ENCODE results near the gene VAC14.

The VAC14 gene

DNA sequence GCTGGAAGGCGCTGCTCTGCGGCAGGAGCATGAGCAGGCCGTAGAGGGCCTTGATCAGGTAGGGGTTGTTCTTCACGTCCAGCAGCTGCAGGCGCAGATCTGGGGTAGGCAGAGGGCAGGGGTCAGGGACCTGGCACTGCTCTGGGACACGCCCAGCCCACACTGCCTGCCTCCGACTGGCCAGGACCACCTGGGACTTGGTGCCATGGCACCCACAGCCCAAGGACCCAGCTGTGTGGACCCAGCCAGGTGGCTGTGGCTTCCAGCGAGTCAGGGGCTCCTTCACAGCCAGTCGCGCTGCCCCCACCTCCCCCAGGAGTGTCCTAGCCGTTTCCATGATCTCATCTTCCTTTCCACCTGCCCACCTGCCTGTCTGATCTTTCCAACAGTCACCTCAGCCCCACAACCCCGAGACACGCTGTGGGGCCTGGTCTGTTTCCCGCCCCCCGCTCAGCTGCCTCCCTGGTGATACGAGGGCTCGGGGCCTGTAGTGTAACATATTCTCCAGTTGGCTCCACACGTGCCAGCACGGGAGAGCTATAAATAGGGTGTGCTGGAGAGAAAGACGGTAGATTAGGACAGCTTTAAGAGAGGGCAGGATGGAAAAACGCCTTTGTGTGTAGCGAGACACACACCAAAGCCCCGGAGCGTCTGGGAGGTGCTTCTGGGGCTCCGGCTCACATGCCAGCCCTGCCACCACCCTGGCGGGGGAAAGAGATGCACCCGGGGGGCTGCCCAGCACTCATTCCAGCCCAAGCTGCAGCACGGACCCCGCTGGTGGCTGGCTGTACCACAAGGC, 107.9 kb downstream of the VAC14 start:
- Histone ChIP-seq H3K4me3 (replicated peaks; ENCODE audit: insufficient read depth, low read length) (no peak overlapping the region), H3K27ac (replicated peaks) (no peak overlapping the region), H3K27me3 (ENCODE audit: insufficient read depth, poor library complexity, severe bottlenecking) (no peaks in the 10 kb centered on the region)
- no peak for DNase-seq (ENCODE audit: low read depth in 1 of 2, low spot score in 1 of 2)
- TF ChIP-seq, protein P1, sequence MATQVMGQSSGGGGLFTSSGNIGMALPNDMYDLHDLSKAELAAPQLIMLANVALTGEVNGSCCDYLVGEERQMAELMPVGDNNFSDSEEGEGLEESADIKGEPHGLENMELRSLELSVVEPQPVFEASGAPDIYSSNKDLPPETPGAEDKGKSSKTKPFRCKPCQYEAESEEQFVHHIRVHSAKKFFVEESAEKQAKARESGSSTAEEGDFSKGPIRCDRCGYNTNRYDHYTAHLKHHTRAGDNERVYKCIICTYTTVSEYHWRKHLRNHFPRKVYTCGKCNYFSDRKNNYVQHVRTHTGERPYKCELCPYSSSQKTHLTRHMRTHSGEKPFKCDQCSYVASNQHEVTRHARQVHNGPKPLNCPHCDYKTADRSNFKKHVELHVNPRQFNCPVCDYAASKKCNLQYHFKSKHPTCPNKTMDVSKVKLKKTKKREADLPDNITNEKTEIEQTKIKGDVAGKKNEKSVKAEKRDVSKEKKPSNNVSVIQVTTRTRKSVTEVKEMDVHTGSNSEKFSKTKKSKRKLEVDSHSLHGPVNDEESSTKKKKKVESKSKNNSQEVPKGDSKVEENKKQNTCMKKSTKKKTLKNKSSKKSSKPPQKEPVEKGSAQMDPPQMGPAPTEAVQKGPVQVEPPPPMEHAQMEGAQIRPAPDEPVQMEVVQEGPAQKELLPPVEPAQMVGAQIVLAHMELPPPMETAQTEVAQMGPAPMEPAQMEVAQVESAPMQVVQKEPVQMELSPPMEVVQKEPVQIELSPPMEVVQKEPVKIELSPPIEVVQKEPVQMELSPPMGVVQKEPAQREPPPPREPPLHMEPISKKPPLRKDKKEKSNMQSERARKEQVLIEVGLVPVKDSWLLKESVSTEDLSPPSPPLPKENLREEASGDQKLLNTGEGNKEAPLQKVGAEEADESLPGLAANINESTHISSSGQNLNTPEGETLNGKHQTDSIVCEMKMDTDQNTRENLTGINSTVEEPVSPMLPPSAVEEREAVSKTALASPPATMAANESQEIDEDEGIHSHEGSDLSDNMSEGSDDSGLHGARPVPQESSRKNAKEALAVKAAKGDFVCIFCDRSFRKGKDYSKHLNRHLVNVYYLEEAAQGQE (IDR thresholded peaks at IDR 0.05; ENCODE audit: insufficient replicate concordance, low read depth), result no peak
- TF ChIP-seq, protein P2, sequence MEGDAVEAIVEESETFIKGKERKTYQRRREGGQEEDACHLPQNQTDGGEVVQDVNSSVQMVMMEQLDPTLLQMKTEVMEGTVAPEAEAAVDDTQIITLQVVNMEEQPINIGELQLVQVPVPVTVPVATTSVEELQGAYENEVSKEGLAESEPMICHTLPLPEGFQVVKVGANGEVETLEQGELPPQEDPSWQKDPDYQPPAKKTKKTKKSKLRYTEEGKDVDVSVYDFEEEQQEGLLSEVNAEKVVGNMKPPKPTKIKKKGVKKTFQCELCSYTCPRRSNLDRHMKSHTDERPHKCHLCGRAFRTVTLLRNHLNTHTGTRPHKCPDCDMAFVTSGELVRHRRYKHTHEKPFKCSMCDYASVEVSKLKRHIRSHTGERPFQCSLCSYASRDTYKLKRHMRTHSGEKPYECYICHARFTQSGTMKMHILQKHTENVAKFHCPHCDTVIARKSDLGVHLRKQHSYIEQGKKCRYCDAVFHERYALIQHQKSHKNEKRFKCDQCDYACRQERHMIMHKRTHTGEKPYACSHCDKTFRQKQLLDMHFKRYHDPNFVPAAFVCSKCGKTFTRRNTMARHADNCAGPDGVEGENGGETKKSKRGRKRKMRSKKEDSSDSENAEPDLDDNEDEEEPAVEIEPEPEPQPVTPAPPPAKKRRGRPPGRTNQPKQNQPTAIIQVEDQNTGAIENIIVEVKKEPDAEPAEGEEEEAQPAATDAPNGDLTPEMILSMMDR (IDR thresholded peaks at IDR 0.05; ENCODE audit: insufficient read depth, low read length), result no peak
- TF ChIP-seq GABPA (IDR thresholded peaks at IDR 0.05; ENCODE audit: low read depth) (no peak), POLR2AphosphoS5 (IDR thresholded peaks at IDR 0.05; ENCODE audit: low read depth) (no peak), SPI1 (IDR thresholded peaks at IDR 0.05; ENCODE audit: borderline replicate concordance, low read depth) (no peak)

DNA sequence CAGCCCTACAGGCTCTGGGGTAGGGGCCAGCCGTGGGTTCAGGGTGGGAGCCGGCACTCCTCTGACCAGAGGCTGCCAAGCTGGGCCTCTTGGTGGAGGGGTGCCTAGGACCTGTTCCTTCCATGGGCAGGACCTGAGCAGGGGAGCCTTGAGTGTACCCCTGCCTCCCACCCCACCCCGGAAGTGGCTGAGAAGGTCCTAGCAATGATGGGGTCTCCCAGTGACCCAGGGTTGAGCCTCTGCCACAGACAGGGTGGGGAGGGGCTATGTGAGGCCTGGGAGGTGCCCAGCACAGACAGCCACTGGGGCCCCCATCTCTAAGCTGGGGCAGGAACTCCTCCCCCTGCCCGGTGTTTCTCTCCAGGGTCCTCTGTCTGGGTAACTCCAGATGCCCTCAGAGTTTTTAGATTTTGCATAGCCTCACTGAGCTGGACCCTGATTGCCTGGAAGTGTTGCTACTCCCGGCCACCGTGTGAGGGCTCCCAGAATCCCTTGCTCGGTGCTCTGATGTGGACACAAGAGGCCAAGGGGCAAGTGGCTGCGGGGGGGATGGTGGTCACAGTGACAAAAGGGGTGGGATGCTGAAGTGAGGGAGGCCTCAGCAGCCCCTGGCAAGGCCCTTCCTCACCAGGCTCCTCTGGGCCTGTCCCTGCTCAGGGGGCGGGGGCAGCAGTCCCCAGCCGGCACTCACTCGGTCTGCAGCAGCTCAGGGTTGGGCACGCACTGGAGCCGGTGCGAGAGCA, 108.7 kb downstream of the VAC14 start:
- no peak overlapping the region for H3K4me3 ChIP-seq (replicated peaks; ENCODE audit: insufficient read depth, low read length)
- no peak for DNase-seq (ENCODE audit: low read depth in 1 of 2, low spot score in 1 of 2)
- TF ChIP-seq, protein P1 (IDR thresholded peaks at IDR 0.05; ENCODE audit: insufficient replicate concordance, low read depth), result no peak
- TF ChIP-seq SPI1 (IDR thresholded peaks at IDR 0.05; ENCODE audit: borderline replicate concordance, low read depth), result no peak
- no peak for TF ChIP-seq POLR2AphosphoS5 (IDR thresholded peaks at IDR 0.05; ENCODE audit: low read depth)
- TF ChIP-seq GABPA (IDR thresholded peaks at IDR 0.05; ENCODE audit: low read depth), result no peak
- TF ChIP-seq, protein P2 (IDR thresholded peaks at IDR 0.05; ENCODE audit: insufficient read depth, low read length), result no peak
- no peaks in the 10 kb centered on the region for H3K27me3 ChIP-seq (ENCODE audit: insufficient read depth, poor library complexity, severe bottlenecking)
- no peak overlapping the region for H3K27ac ChIP-seq (replicated peaks)

DNA sequence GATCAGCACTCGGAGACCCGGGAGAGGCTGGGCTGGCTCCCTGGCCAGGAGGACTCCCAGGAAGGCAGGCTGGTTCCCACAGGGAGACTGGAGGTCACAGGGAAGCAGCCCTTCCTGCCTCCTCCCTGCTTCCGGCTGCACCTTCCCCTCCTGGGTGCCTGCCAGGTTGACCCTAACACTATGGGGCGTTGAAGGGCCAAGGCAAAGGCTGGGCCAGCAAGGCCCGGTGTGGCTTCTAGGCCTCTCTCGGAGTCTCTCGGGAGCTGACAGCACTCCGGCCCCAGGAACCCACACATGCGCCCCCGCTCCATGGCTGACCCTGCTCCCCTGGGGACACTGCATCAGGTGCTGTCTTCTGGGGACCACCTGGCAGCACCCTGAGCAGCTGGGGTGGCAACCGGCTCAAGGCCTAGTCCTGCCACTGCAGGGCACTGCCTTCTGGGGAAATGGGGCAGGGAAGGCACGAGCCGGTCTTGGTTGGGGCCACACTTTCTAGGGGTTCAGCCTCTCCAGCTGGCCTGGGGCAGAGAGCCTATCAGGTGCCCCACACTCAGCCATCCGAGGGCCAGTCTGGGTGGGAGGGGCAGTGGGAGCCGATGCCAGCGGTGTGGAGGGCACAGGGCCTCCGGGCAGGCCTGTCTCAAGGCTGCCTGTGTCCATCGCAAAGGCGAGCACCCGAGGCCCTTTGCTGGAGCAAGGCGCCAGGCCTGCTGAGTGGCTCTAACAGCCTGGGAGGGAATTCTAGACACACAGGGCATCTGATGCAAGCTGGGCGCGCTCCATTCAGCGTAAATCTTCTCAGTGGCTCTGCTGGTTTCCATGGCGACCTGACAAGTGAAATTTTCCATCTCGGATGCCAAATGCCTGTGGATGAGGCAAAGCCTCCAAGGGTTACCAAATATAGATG, 109.5 kb downstream of the VAC14 start:
- Histone ChIP-seq H3K27me3 (ENCODE audit: insufficient read depth, poor library complexity, severe bottlenecking) (no peaks in the 10 kb centered on the region), H3K4me3 (replicated peaks; ENCODE audit: insufficient read depth, low read length) (no peak overlapping the region), H3K27ac (replicated peaks) (no peak overlapping the region)
- TF ChIP-seq, protein P1 (IDR thresholded peaks at IDR 0.05; ENCODE audit: insufficient replicate concordance, low read depth), result no peak
- TF ChIP-seq GABPA (IDR thresholded peaks at IDR 0.05; ENCODE audit: low read depth), result no peak
- TF ChIP-seq, protein P2 (IDR thresholded peaks at IDR 0.05; ENCODE audit: insufficient read depth, low read length), result no peak
- TF ChIP-seq SPI1 (IDR thresholded peaks at IDR 0.05; ENCODE audit: borderline replicate concordance, low read depth), result no peak
- TF ChIP-seq POLR2AphosphoS5 (IDR thresholded peaks at IDR 0.05; ENCODE audit: low read depth), result no peak
- no peak for DNase-seq (ENCODE audit: low read depth in 1 of 2, low spot score in 1 of 2)
